OCI-LY3 (cell line): ENCODE results near the gene AP3S1.

Experiments used
- CTCF ChIP-seq: fragments of 200-600, 300-600 bp; sonication (generic); IDR thresholded peaks from 2 replicates; pipeline ENCODE4 v1.5.1; 2014; ENCODE audit warnings: antibody characterized with exemption, low read length, low read depth
- EZH2phosphoT487 ChIP-seq: fragments of 200-600 bp; shearing (Covaris generic); IDR thresholded peaks from 2 replicates; pipeline ENCODE4 v1.6.1; 2018; ENCODE audit warnings: antibody characterized with exemption, mixed run types, low read depth

- TF ChIP-seq CTCF (no peak), EZH2phosphoT487 (no peak)
Observed at GRCh38 chr5:115854139-115854538, 12.4 kb downstream of the AP3S1 start.
